Astrocyte (in vitro differentiated cells and primary cell): ENCODE data around the gene WNT9B. TPM values are rescaled to one million over a fixed set of nuclear protein-coding genes. Genes with fewer than 3 reads are reported as not detected.

Experiments used
- DNase-seq: peaks from one replicate; pipeline ENCODE4 v3.0.0-alpha.2; 2010; ENCODE audit warnings: low read depth
- FAIRE-seq: peaks from 2 replicates; lab custom pipeline; 2011; peaks lifted over from hg19 to GRCh38; lab: Jason Lieb, UNC
- H2AFZ ChIP-seq: 2 replicates; pipeline ENCODE4 v1.6.0; 2012; ENCODE audit warnings: low read depth, low read length, inconsistent platforms
- H3K27ac ChIP-seq: 2 replicates; pipeline ENCODE4 v1.5.1; 2011; ENCODE audit warnings: low read depth, low read length, inconsistent platforms
- H3K27me3 ChIP-seq: 2 replicates; pipeline ENCODE4 v1.6.0; 2011; ENCODE audit warnings: low read length, inconsistent platforms; ENCODE audit not compliant: insufficient read depth
- H3K36me3 ChIP-seq: 2 replicates; pipeline ENCODE4 v1.5.1; 2011; ENCODE audit warnings: low read length, inconsistent platforms; ENCODE audit not compliant: insufficient read depth
- H3K4me1 ChIP-seq: 2 replicates; pipeline ENCODE4 v1.5.1; 2011; ENCODE audit warnings: low read length, inconsistent platforms; ENCODE audit not compliant: insufficient read depth
- H3K4me2 ChIP-seq: 2 replicates; pipeline ENCODE4 v1.6.0; 2012; ENCODE audit warnings: low read length, inconsistent platforms
- H3K4me3 ChIP-seq: 2 replicates; pipeline ENCODE4 v1.5.1; 2011; ENCODE audit warnings: low read depth, mild to moderate bottlenecking, low read length, inconsistent platforms; ENCODE audit not compliant: insufficient read depth
- H3K79me2 ChIP-seq: 2 replicates; pipeline ENCODE4 v1.6.0; 2012; ENCODE audit warnings: mild to moderate bottlenecking, low read length, inconsistent platforms; ENCODE audit not compliant: insufficient read depth
- H3K9ac ChIP-seq: 2 replicates; pipeline ENCODE4 v1.6.0; 2012; ENCODE audit warnings: mild to moderate bottlenecking, low read length, inconsistent platforms
- H3K9me3 ChIP-seq: 2 replicates; pipeline ENCODE4 v1.5.1; 2012; ENCODE audit warnings: low read depth, mild to moderate bottlenecking, low read length, inconsistent platforms; ENCODE audit not compliant: insufficient read depth
- H4K20me1 ChIP-seq: 2 replicates; pipeline ENCODE4 v1.6.0; 2012; ENCODE audit warnings: low read length, inconsistent platforms; ENCODE audit not compliant: insufficient read depth
- H3K27ac Mint-ChIP-seq: one replicate; pipeline ENCODE4 v1.8.0; 2021; ENCODE audit warnings: mild to moderate bottlenecking, mixed read lengths; ENCODE audit not compliant: unreplicated experiment
- H3K27me3 Mint-ChIP-seq: one replicate; pipeline ENCODE4 v1.8.0; 2021; ENCODE audit warnings: low read depth, mixed read lengths; ENCODE audit not compliant: unreplicated experiment
- H3K36me3 Mint-ChIP-seq: one replicate; pipeline ENCODE4 v1.8.0; 2021; ENCODE audit warnings: low read depth, mixed read lengths; ENCODE audit not compliant: unreplicated experiment
- H3K4me1 Mint-ChIP-seq: one replicate; pipeline ENCODE4 v1.8.0; 2021; ENCODE audit warnings: low read depth, mixed read lengths; ENCODE audit not compliant: unreplicated experiment
- H3K4me3 Mint-ChIP-seq: one replicate; pipeline ENCODE4 v1.8.0; 2021; ENCODE audit warnings: mild to moderate bottlenecking, moderate library complexity, mixed read lengths; ENCODE audit not compliant: unreplicated experiment
- H3K9me3 Mint-ChIP-seq: one replicate; pipeline ENCODE4 v1.8.0; 2021; ENCODE audit warnings: mild to moderate bottlenecking, mixed read lengths; ENCODE audit not compliant: unreplicated experiment
- EZH2 ChIP-seq: IDR thresholded peaks from 2 replicates; pipeline ENCODE4 v1.6.1; 2012; ENCODE audit warnings: mild to moderate bottlenecking, low read length, inconsistent platforms; ENCODE audit not compliant: insufficient read depth
- total RNA-seq: library from RNA; stranded (reverse); gene quantifications from 2 replicates; pipeline ENCODE4 v1.2.1, GENCODE V29; 2021
- TF ChIP-seq, protein P1 (sequence below): IDR thresholded peaks from 2 replicates; pipeline ENCODE4 v1.5.1; 2011; ENCODE audit warnings: low read depth, mild to moderate bottlenecking, inconsistent platforms, low read length, moderate library complexity; ENCODE audit not compliant: insufficient read depth

The WNT9B gene
- total RNA-seq, 1 donor from 2014 or later: 0.48 TPM

DNA sequence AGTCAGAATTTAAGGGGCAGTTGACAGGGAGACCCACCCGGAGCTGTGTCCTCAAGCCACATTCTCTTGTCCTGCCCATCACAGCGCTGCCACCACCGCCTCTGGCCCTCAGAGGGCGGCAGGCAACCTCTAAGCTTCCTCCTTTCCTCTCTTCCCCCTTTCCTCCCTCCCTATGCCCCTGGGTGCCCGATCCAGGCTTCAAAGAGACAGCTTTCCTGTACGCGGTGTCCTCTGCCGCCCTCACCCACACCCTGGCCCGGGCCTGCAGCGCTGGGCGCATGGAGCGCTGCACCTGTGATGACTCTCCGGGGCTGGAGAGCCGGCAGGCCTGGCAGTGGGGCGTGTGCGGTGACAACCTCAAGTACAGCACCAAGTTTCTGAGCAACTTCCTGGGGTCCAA is 23.5 kb downstream of the WNT9B start:
- Mint-ChIP-seq H3K9me3 (peaks cover 2% of the 10 kb centered on the region), H3K27ac (no peak overlapping the region), H3K4me1 (no peaks in the 10 kb centered on the region), H3K27me3 (peaks cover 41% of the 10 kb centered on the region), H3K4me3 (no peak overlapping the region), H3K36me3 (no peaks in the 10 kb centered on the region)
- H3K4me3 ChIP-seq: no peak overlapping the region
- FAIRE-seq: no peak
- H3K27ac ChIP-seq: no peak overlapping the region
- no peaks in the 10 kb centered on the region for H4K20me1 ChIP-seq
- H3K9me3 ChIP-seq: no peaks in the 10 kb centered on the region
- no peaks in the 10 kb centered on the region for H3K36me3 ChIP-seq
- no peak for DNase-seq
- no peak overlapping the region for H3K4me2 ChIP-seq
- no peak overlapping the region for H2AFZ ChIP-seq
- no peak overlapping the region for H3K9ac ChIP-seq
- no peaks in the 10 kb centered on the region for H3K4me1 ChIP-seq
- TF ChIP-seq EZH2: no peak
- TF ChIP-seq, protein P1, sequence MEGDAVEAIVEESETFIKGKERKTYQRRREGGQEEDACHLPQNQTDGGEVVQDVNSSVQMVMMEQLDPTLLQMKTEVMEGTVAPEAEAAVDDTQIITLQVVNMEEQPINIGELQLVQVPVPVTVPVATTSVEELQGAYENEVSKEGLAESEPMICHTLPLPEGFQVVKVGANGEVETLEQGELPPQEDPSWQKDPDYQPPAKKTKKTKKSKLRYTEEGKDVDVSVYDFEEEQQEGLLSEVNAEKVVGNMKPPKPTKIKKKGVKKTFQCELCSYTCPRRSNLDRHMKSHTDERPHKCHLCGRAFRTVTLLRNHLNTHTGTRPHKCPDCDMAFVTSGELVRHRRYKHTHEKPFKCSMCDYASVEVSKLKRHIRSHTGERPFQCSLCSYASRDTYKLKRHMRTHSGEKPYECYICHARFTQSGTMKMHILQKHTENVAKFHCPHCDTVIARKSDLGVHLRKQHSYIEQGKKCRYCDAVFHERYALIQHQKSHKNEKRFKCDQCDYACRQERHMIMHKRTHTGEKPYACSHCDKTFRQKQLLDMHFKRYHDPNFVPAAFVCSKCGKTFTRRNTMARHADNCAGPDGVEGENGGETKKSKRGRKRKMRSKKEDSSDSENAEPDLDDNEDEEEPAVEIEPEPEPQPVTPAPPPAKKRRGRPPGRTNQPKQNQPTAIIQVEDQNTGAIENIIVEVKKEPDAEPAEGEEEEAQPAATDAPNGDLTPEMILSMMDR: no peak
- H3K79me2 ChIP-seq: no peaks in the 10 kb centered on the region
- peaks cover 5% of the 10 kb centered on the region for H3K27me3 ChIP-seq

DNA sequence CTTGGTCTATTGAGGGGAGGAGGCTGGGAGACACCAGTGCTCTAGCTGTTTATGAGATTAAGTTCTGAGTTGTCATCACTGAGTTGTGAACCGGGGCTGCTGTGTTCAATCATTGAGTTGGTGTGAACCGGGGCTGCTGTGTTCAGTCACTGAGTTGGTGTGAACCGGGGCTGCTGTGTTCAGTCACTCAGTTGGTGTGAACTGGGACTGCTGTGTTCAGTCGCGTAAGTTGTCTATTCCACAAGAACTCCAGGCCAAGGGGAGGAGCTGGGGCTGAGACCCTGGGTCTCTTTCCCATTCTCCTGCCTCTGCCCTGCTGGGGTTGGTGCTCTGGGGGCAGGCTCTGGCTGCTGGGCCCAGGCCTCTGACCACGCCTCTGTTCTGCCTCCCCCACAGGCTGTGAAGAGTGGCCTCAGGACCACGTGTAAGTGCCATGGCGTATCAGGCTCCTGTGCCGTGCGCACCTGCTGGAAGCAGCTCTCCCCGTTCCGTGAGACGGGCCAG is 24.5 kb downstream of the WNT9B start:
- Mint-ChIP-seq H3K9me3 (peaks cover 2% of the 10 kb centered on the region), H3K36me3 (no peaks in the 10 kb centered on the region), H3K4me3 (no peak overlapping the region), H3K27me3 (peaks cover 41% of the 10 kb centered on the region), H3K27ac (no peak overlapping the region), H3K4me1 (no peaks in the 10 kb centered on the region)
- H3K4me2 ChIP-seq: no peak overlapping the region
- H2AFZ ChIP-seq: no peak overlapping the region
- H3K4me1 ChIP-seq: no peaks in the 10 kb centered on the region
- no peak overlapping the region for H3K4me3 ChIP-seq
- H3K27ac ChIP-seq: no peak overlapping the region
- TF ChIP-seq, protein P1: no peak
- TF ChIP-seq EZH2: no peak
- no peaks in the 10 kb centered on the region for H3K36me3 ChIP-seq
- H3K79me2 ChIP-seq: no peaks in the 10 kb centered on the region
- no peaks in the 10 kb centered on the region for H4K20me1 ChIP-seq
- peaks cover 5% of the 10 kb centered on the region for H3K27me3 ChIP-seq
- FAIRE-seq (no peak), DNase-seq (no peak)
- H3K9me3 ChIP-seq: no peaks in the 10 kb centered on the region
- H3K9ac ChIP-seq: no peak overlapping the region

DNA sequence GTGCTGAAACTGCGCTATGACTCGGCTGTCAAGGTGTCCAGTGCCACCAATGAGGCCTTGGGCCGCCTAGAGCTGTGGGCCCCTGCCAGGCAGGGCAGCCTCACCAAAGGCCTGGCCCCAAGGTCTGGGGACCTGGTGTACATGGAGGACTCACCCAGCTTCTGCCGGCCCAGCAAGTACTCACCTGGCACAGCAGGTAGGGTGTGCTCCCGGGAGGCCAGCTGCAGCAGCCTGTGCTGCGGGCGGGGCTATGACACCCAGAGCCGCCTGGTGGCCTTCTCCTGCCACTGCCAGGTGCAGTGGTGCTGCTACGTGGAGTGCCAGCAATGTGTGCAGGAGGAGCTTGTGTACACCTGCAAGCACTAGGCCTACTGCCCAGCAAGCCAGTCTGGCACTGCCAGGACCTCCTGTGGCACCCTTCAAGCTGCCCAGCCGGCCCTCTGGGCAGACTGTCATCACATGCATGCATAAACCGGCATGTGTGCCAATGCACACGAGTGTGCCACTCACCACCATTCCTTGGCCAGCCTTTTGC is 25.0 kb downstream of the WNT9B start:
- H3K79me2 ChIP-seq: no peaks in the 10 kb centered on the region
- Mint-ChIP-seq H3K36me3 (no peaks in the 10 kb centered on the region), H3K4me1 (no peaks in the 10 kb centered on the region), H3K27me3 (peaks cover 39% of the 10 kb centered on the region), H3K9me3 (peaks cover 2% of the 10 kb centered on the region), H3K4me3 (no peak overlapping the region), H3K27ac (no peak overlapping the region)
- no peak overlapping the region for H3K4me2 ChIP-seq
- no peaks in the 10 kb centered on the region for H4K20me1 ChIP-seq
- DNase-seq (no peak), FAIRE-seq (no peak)
- H3K4me3 ChIP-seq: no peak overlapping the region
- no peaks in the 10 kb centered on the region for H3K36me3 ChIP-seq
- H3K9ac ChIP-seq: no peak overlapping the region
- H3K4me1 ChIP-seq: no peaks in the 10 kb centered on the region
- TF ChIP-seq EZH2: no peak
- TF ChIP-seq, protein P1: no peak
- peaks cover 5% of the 10 kb centered on the region for H3K27me3 ChIP-seq
- H2AFZ ChIP-seq: no peak overlapping the region
- H3K27ac ChIP-seq: no peak overlapping the region
- H3K9me3 ChIP-seq: no peaks in the 10 kb centered on the region
